Heart left ventricle (tissue), 13 donors: ENCODE measurements around the gene TMEM237.

Experiments used
- POLR2A ChIP-seq, 2 donors: fragments of 450-650 bp; IDR thresholded peaks; one replicate each; pipeline ENCODE4 v1.6.1; 2017; ENCODE audit warnings: antibody characterized with exemption in 2 of 2, mild to moderate bottlenecking in 2 of 2, moderate library complexity in 2 of 2
- TF ChIP-seq, protein P1 (sequence below), 12 donors: fragments of 200-600 bp; sonication (generic) in 4 of 12; IDR thresholded peaks; one replicate each; pipeline versions ENCODE4 v1.5.0 to v1.8.0; 2018 to 2022; ENCODE audit warnings: antibody characterized with exemption in 12 of 12, mild to moderate bottlenecking in 5 of 12
- donor health status: ischemic (EF 13 %, LVEDD 7.1; RV severe dilation, severe dysfunction).
- donor health status: DM: no; HTN: yes; CAD: no.
- donor health status: DM: no; HTN: no; CAD: no.
- donor health status: ischemic (EF 25% LVEDD 6.9; RV normal size, moderate dysfunction).
- donor health status: ischemic (EF 25% LVEDD 5.7; RV mildly dilated, moderate dysfunction).
- donor health status: ischemic (EF 35%, LVEDD 5.7; RV mildly dilated, moderate dysfunction).
- donor health status: nonischemic (EF 11% LVEDD 7.7; RV severe dilation, severe dysfunction).
- donor health status: DM: yes; HTN: yes; CAD: no.
- donor health status: PGD.
- donor health status: ischemic (EF 29% LVEDD 5.4; RV normal size, mild dysfunction).
- donor health status: nonischemic (EF 23%, LVEDD 6.1; RV moderate dilation, normal function).

DNA sequence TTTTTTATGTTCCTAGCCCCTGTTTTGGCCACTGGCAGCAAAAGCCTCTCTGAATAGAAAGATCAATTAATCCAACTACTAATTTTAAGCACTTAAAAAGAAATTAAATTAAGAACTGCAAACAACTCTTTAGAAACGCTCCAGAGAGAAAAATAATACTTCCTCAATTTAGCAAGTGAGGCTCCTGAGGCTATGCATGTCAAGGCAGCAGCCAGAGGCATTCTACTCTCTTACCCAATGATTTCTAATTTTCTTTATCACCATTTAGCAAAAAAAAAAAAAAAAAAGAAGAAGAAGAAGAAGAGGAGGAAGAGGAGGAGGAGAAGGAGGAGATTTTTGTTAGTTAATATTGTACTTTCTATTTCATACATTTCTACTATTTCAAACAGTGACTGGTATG is 68.5 kb downstream of the TMEM237 start:
- TF ChIP-seq, protein P1, sequence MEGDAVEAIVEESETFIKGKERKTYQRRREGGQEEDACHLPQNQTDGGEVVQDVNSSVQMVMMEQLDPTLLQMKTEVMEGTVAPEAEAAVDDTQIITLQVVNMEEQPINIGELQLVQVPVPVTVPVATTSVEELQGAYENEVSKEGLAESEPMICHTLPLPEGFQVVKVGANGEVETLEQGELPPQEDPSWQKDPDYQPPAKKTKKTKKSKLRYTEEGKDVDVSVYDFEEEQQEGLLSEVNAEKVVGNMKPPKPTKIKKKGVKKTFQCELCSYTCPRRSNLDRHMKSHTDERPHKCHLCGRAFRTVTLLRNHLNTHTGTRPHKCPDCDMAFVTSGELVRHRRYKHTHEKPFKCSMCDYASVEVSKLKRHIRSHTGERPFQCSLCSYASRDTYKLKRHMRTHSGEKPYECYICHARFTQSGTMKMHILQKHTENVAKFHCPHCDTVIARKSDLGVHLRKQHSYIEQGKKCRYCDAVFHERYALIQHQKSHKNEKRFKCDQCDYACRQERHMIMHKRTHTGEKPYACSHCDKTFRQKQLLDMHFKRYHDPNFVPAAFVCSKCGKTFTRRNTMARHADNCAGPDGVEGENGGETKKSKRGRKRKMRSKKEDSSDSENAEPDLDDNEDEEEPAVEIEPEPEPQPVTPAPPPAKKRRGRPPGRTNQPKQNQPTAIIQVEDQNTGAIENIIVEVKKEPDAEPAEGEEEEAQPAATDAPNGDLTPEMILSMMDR (IDR thresholded peaks at IDR 0.05): no peak
- TF ChIP-seq POLR2A (IDR thresholded peaks at IDR 0.05): no peak
